CD4-positive, alpha-beta T cell treated with Interleukin-6 for 4 hours (primary cell): Measurements from ENCODE around the gene ADRA2C.

Source experiments
- DNase-seq: peaks from one replicate; pipeline ENCODE4 v3.0.0-alpha.2; 2020; ENCODE audit warnings: mixed read lengths

Gene ADRA2C

GRCh38 chr4:3735196-3735595 lies 31.0 kb upstream of the ADRA2C start:
- DNase-seq = no peak

- no peak for DNase-seq
These were observed 29.9 kb upstream of the ADRA2C start for GRCh38 chr4:3736290-3736689.

- DNase-seq = no peak
These were observed 29.4 kb upstream of the ADRA2C start for GRCh38 chr4:3736806-3737205.

DNA sequence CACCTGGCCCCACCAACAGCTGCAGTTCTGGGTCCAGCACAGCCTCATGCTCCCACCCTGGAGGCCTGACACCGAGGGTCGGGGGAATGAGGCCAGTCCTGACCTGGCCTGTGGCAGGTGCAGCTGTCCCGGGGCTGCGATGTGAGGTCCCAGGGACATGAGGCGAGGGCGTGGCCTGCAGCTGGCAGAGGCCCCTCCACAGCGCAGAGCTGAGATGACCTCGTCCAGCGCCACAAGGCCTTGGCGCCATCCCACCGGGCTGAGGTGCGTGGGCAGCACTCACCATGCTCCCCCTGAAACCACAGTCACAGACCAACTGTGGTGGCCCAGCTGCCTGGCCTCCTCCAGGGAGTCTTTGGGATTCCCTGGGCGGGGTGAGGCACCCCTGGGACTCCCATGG lies 26.6 kb upstream of the ADRA2C start:
- no peak for DNase-seq

GRCh38 chr4:3740256-3740655 lies 25.9 kb upstream of the ADRA2C start:
- no peak for DNase-seq

GRCh38 chr4:3741217-3742011 lies 24.8 kb upstream of the ADRA2C start:
- DNase-seq = no peak

DNA sequence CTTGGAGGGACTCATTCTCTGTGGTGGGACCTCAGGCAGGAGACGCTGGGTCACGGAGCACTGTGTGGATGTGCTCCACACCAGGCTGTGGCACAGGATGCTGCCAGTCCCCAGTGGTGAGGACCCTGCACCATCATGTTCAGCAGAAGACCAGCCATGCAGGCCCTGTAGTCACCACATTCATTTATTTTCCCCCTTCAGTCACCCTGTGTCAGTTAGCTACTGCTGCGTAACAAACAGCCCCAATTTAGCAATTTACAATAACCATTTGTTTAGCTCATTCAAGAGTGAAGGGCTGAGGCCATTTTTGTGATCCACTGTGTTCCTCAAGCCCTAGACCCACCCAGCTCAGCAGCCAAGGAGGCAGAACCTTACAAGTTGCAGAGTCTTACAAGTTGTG lies 23.6 kb upstream of the ADRA2C start:
- no peak for DNase-seq

- DNase-seq = no peak
These were observed 22.0 kb upstream of the ADRA2C start for GRCh38 chr4:3744232-3744631.

- no peak for DNase-seq
These were observed 21.3 kb upstream of the ADRA2C start for GRCh38 chr4:3744901-3745300.

- no peak for DNase-seq
These were observed 20.1 kb upstream of the ADRA2C start for GRCh38 chr4:3745886-3746656.

- no peak for DNase-seq
These were observed 19.2 kb upstream of the ADRA2C start for GRCh38 chr4:3746701-3747580.

DNA sequence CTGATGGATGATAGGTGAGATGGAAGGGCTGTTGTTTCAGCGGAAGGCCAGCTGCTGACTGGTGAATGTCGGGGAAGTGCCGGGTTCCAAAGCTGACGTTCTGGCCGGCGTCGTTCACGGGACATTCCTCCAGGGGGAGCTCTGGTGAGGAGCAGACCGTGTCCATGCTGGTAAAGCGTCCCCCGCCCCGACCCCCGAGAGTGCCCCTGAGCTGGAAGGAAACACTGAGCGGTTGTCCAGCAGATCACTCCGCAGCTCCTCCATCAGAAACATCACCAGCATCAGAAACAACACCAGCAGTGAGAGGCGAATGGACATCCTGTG lies 18.6 kb upstream of the ADRA2C start:
- DNase-seq = no peak

DNA sequence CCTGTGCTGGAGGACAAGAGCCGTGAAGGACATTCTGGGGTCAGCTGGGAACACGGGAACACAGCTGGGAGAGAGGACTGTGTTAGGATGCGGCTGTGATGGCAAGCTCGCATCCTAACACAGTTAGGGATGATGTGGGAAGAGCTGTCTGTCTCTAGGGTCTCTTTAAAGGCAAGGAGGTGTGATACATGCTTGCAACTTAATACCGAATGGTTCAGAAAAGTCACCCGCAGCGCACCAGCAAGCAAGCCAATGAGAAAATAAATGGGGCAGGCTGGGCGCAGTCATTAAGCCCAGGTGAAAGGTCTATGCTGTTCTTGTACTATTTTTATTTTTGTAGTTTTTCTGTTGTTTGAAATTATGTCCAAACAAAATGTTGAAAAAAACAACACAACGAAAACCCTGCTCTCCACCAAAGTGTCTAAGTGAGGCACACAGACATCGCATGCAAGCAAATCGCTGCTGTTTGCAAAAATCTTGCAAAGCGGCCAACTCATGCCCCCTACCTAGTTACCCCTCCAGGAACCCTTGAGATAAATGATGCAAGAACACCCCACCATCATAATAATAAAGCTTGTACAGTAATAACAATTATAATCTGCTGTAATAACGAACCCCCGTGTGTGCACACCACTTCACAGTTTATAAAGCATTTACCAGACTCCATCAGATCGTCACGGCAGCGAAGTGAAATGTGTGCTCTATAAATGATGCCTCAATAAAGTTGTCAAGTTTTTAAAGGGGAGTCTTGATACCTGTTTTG lies 17.9 kb upstream of the ADRA2C start:
- no peak for DNase-seq

DNA sequence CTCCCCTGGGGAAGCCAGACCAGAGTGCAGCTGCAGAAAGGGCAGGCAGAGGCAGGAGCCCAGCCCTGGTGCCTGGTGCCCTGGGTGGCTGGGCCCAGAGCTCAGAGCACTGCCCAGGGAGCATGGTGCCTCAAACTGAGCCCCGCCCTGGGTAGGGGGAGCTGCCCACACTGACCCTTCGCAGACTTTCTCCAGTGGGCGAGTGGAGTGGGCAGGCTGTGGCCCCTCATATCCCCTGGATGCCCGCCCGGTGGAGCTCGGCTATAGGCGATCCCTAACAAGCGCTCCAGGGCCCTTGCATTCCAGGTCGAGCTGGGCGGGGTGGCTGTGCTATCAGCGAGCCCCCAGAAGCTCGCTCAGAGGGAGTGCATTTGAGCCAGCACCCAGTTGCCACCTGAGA lies 17.1 kb upstream of the ADRA2C start:
- no peak for DNase-seq

DNA sequence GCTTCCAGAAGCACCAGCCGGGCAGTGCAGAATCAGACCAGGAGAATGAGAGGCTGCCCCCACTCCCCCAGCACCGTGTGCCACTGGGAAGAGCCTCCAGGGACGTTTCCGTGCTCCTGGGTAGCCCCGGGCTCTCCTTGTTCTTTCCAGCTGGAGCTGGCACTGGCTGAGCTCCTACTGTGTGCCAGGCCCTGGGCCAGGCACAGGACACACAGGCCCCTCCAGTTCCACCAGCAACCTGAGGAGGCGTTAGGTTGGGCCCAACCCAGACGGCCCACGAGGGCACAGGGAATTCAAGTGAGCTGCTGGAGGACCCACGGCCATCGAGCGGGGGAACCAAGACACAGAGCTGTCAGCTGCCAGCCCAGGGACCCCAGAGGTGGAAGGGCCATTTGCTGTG lies 15.9 kb upstream of the ADRA2C start:
- DNase-seq = no peak

- no peak for DNase-seq
These were observed 14.2 kb upstream of the ADRA2C start for GRCh38 chr4:3752022-3752421.

DNA sequence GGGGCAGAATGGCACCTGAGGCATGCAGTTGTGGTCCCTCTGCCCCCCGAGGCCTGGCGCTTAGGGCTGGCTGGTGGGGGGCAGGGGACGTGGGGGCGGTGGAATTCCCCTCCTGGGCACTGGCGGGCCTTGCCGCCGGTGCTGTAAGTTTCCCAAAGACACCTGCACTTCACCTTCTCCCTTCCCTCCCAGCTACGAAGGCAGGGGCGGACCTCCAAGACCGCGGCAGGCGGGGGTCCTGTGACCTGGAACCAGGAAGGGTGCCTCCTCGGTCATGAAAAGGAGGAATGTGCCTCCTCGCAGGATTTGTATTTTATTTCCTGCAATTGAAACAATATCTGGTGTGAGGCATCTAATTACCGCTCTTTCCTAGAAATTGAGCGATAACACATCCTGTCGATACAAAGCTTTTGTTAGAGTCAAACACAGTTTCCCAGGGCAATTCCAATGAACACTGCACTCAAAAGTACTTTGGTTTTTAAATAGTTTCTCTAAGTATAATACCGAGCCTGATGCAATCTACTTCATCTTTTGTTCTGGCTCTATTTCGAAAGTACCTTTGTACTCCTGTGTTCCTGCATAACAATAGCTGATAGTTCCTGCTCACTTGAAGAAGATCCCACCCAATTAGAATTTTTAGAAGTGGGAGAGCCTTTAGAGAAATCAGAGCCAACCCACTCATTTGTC lies 12.3 kb upstream of the ADRA2C start:
- DNase-seq = no peak

- DNase-seq = no peak
These were observed 9.7 kb upstream of the ADRA2C start for GRCh38 chr4:3756343-3757059.

- DNase-seq = no peak
These were observed 6.9 kb upstream of the ADRA2C start for GRCh38 chr4:3759236-3759635.

DNA sequence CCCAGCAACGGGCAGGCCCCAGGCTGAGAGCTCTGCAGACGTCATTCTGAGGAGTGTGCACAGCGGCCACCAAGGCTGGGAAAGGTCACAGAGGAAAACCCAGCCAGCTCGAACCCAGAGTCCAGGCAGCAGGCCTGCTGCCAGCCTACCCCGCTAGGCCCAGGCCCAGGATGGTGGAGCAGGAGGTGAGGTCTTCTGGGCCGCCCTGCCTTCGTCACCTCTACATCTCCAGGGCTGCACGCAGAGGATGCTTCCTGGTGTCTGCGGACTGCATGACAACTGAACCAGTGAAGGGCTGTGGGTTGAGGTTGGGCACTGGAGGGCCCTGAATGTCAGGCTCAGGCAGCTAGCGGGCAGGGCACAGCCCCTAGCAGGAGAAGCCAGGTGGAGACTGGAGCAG lies 5.8 kb upstream of the ADRA2C start:
- DNase-seq = no peak

- DNase-seq = no peak
These were observed 5.3 kb upstream of the ADRA2C start for GRCh38 chr4:3760841-3761240.

GRCh38 chr4:3762264-3762663 lies 3.9 kb upstream of the ADRA2C start:
- DNase-seq = no peak
